NCI-H2029 (cell line): ENCODE data around the gene XIRP2.
"Not testable (repeated sequence)": the region's sequence is repeated elsewhere in the genome, so short reads cannot be mapped to it uniquely, and the experiment has no call there.

Experiments
- DNase-seq: peaks from one replicate; lab custom pipeline; 2025; lab: John Stamatoyannopoulos, UW

Gene XIRP2

GRCh38 chr2:167196461-167197252 lies 308.4 kb downstream of the XIRP2 start:
- DNase-seq, result peak; percentile 25

- DNase-seq, result no peak
These were observed 309.7 kb downstream of the XIRP2 start for GRCh38 chr2:167198009-167198408.

- DNase-seq, result no peak
These were observed 310.3 kb downstream of the XIRP2 start for GRCh38 chr2:167198576-167198975.

GRCh38 chr2:167200019-167200418 lies 311.7 kb downstream of the XIRP2 start:
- DNase-seq, result no peak

GRCh38 chr2:167209784-167210183 lies 321.5 kb downstream of the XIRP2 start:
- no peak for DNase-seq

- DNase-seq, result peak; percentile 61
These were observed 323.9 kb downstream of the XIRP2 start for GRCh38 chr2:167212014-167212648.

GRCh38 chr2:167215595-167215994 lies 327.3 kb downstream of the XIRP2 start:
- DNase-seq, result no peak

GRCh38 chr2:167237478-167237877 lies 349.2 kb downstream of the XIRP2 start:
- no peak for DNase-seq

GRCh38 chr2:167240671-167241070 lies 352.4 kb downstream of the XIRP2 start:
- DNase-seq, result no peak

- DNase-seq, result no peak
These were observed 360.9 kb downstream of the XIRP2 start for GRCh38 chr2:167249197-167249596.

GRCh38 chr2:167253025-167253424 lies 364.7 kb downstream of the XIRP2 start:
- DNase-seq, result no peak

- no peak for DNase-seq
These were observed 366.4 kb downstream of the XIRP2 start for GRCh38 chr2:167254721-167255120.

- DNase-seq, result no peak
These were observed 370.4 kb downstream of the XIRP2 start for GRCh38 chr2:167258712-167259111.

- DNase-seq, result no peak
These were observed 376.1 kb downstream of the XIRP2 start for GRCh38 chr2:167264380-167264779.

GRCh38 chr2:167265004-167265403 lies 376.7 kb downstream of the XIRP2 start:
- no peak for DNase-seq

- DNase-seq, result no peak
These were observed 377.4 kb downstream of the XIRP2 start for GRCh38 chr2:167265722-167266121.

GRCh38 chr2:167268245-167268644 lies 380.0 kb downstream of the XIRP2 start:
- DNase-seq, result not testable (repeated sequence)

GRCh38 chr2:167271932-167272331 lies 383.7 kb downstream of the XIRP2 start:
- no peak for DNase-seq

GRCh38 chr2:167275046-167275445 lies 386.8 kb downstream of the XIRP2 start:
- DNase-seq, result no peak

GRCh38 chr2:167279810-167280209 lies 391.5 kb downstream of the XIRP2 start:
- DNase-seq, result no peak

GRCh38 chr2:167287212-167287611 lies 398.9 kb downstream of the XIRP2 start:
- DNase-seq, result no peak

- DNase-seq, result no peak
These were observed 401.6 kb downstream of the XIRP2 start for GRCh38 chr2:167289651-167290410.
